Measurements from ENCODE around the gene AHRR.

AHRR gene

DNA sequence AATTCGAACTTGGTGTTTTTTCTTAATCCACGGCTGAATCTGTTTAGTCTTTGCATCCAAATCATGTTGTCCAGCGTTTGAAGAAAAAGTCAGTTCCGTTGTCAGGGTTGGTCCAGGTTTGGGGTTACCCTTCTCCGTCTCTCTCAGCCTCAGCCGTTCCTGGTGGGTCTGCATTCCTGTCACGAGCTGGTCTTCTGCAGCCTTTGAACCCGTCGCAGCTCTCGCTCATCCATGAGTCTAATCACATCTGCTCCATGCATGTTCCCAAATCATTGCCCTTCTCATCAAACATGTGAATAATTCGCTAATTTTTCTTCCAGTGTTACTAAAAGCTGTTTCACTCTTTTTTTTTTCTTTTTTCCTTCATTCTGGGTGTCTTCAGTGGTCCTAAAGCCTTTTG is 82.5 kb downstream of the AHRR start:
- ChIA-PET CTCF (interaction anchor here (0.8 to 3.1 kb wide), 6 partner anchors 14 to 87 kb away, joined by 3 to 8 read pairs (median 4); no protein-coding TSS in a partner anchor), POLR2A (interaction anchor here (1.3 kb wide), 1 partner anchor 21 kb away, joined by 3 read pairs; no protein-coding TSS in a partner anchor)
- TF ChIP-seq CTCF (IDR thresholded peaks at IDR 0.05; ENCODE audit: control extremely low read depth, extremely low read depth, low read depth, missing control alignments), result no peak
- no peak for DNase-seq (ENCODE audit: extremely low spot score)

DNA sequence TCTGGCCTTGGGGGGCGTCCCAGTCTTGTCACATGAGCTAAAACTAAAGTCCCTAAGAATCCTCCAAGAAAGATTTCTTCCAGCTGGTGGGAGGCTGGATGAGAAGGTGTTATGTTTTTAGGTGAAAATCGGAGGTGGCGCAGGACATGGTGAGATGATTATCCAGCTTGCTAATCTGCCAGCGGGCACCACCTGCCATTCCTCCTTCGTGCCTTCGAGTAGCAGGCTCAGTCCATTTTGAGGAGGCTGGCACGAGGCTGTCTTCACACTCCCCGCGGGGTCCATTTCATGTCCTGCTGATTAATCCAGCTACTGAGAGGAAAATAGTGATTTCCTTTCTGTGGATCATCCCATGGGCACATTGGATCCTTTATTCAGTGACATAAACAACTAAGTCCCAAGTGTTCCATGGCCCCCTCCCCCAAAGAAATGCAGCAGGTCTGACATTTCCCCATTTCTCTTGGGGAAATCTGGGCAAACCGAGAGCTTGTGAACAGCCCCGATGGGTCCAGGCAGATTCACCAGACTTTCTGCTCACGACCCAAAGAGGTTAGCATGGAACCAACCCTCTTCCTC is 83.2 kb downstream of the AHRR start:
- DNase-seq (ENCODE audit: extremely low spot score), result no peak
- no peak for TF ChIP-seq CTCF (IDR thresholded peaks at IDR 0.05; ENCODE audit: control extremely low read depth, extremely low read depth, low read depth, missing control alignments)
- POLR2A ChIA-PET, result interaction anchor here (1.3 kb wide), 1 partner anchor 20 kb away, joined by 3 read pairs; no protein-coding TSS in a partner anchor
- CTCF ChIA-PET, result interaction anchor here (0.9 to 1.6 kb wide), 6 partner anchors 13 to 84 kb away, joined by 3 to 7 read pairs (median 3); no protein-coding TSS in a partner anchor

- no peak for TF ChIP-seq CTCF (IDR thresholded peaks at IDR 0.05; ENCODE audit: control extremely low read depth, extremely low read depth, low read depth, missing control alignments)
- DNase-seq (ENCODE audit: extremely low spot score), result no peak
- POLR2A ChIA-PET, result no interaction called here
- CTCF ChIA-PET, result interaction anchor here (0.9 to 1.6 kb wide), 4 partner anchors 13 to 85 kb away, joined by 3 to 7 read pairs (median 4); no protein-coding TSS in a partner anchor
Observed at GRCh38 chr5:405421-405820, 83.9 kb downstream of the AHRR start.

DNA sequence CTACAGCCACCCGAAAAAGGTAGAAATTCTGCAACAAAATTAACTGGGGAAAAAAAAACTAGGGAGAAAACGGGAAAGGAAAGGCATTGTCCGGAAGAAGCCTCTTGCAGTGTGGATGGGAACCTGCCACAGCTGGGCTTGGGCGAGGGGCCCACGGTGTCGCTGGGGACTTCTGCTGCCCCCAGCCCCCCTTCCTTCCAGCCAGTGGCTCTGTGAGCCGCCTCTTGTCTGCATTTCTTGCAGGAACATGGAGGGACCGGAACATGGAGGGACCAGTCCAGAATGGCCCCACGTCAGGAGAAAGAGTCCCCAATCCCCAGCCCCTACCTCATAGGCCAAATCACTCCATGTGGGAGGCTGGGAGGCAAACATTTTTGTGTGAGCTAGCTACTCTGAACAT is 84.5 kb downstream of the AHRR start:
- ChIA-PET CTCF (interaction anchor here (1.1 to 1.5 kb wide), 2 partner anchors 25 to 36 kb away, joined by 4 to 6 read pairs; no protein-coding TSS in a partner anchor), POLR2A (interaction anchor here (0.7 kb wide), 1 partner anchor 30 kb away, joined by 3 read pairs; no protein-coding TSS in a partner anchor)
- no peak for DNase-seq (ENCODE audit: extremely low spot score)
- no peak for TF ChIP-seq CTCF (IDR thresholded peaks at IDR 0.05; ENCODE audit: control extremely low read depth, extremely low read depth, low read depth, missing control alignments)

DNA sequence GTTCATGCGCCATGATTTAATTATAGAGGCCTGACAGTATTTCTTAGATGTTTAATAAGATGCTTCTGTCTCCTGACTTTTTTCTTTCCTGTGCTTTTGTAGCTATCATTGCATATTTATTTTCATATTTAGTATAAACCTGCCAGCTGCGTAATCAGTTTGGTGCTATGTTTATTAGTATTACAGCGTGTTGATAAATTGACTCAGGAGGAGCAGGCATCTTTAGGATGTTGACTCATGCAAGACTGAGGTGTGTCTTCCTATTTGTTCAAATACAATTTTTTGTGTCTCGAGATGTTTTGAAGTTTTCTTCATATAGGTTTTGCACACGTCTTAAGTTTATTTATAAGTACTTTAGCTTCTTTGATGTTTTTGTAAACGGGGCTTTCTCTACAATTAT is 85.5 kb downstream of the AHRR start:
- ChIA-PET CTCF (interaction anchor here (1.0 to 1.1 kb wide), 2 partner anchors 24 to 91 kb away, joined by 3 to 6 read pairs; no protein-coding TSS in a partner anchor), POLR2A (interaction anchor here (0.7 kb wide), 1 partner anchor 31 kb away, joined by 3 read pairs; no protein-coding TSS in a partner anchor)

GRCh38 chr5:407801-408268 is 86.3 kb downstream of the AHRR start:
- POLR2A ChIA-PET, result no interaction called here
- no peak for DNase-seq (ENCODE audit: extremely low spot score)
- CTCF ChIA-PET, result interaction anchor here (1.6 kb wide), 1 partner anchor 21 kb away, joined by 3 read pairs; no protein-coding TSS in a partner anchor
- no peak for TF ChIP-seq CTCF (IDR thresholded peaks at IDR 0.05; ENCODE audit: control extremely low read depth, extremely low read depth, low read depth, missing control alignments)

More for the DNA sequence above, 85.5 kb downstream of the AHRR start:
- TF ChIP-seq CTCF (IDR thresholded peaks at IDR 0.05; ENCODE audit: control extremely low read depth, extremely low read depth, low read depth, missing control alignments), result no peak
- DNase-seq (ENCODE audit: extremely low spot score), result no peak

Measured in GM10248 (cell line).